ENCODE measurements around the gene TBC1D10A.

TBC1D10A gene

DNA sequence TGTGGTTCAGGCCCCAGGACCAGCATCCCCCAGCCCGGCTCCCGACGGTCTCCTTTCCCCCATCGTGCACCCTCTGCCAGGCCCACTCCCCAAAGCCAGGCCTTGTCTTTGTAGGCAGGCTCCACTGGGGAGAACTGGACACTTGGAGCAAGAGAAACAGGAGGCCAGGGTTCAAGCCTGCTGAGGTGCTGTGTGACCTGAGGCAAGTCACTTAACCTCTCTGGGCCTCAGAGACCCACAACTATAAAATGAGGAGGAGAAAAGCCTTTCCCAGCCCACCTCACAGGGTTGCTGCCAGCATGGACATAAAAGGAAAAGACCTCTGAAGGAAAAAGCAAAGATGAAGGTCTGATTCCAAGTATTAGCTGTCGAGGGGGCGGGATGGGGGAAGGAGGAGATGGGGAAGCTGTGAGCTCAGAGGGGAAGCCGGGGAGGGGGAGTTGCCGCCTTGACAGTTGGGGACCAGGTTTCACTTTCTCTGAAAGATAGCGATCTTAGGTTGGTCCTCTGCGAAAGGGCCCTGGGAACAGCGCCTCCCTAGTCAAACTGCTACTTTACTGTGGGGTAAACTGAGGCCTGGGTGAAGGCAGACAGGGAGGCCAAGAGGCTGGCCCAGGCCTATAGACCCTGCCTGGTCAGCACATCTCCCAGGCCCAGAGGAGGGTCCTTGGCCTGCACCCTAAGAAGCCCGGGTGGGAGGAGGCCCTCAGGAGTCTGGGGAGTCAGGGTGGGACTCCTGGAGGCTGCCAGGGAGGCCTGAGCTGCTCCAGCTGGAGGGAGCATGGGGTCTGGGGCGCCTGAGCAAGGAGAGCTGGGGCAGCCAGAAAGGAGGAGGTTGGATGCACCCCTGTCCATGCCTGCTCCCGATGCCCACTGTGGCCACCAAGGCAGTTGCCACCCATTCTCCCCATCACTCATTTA lies 59.1 kb downstream of the TBC1D10A start:
- TF ChIP-seq EZH2phosphoT487 (IDR thresholded peaks at IDR 0.05; ENCODE audit: low read depth) (no peak), CTCF (IDR thresholded peaks at IDR 0.05; ENCODE audit: low read depth, low read length) (no peak)
- H3K4me1 ChIP-seq (ENCODE audit: low read length): peaks cover 19% of the 10 kb centered on the region
- peaks cover 19% of the 10 kb centered on the region for H3K79me2 ChIP-seq (ENCODE audit: low read length)
- H3K4me2 ChIP-seq (ENCODE audit: low read length): peak overlapping the region; percentile 99
- no peaks in the 10 kb centered on the region for H3K9me3 ChIP-seq (ENCODE audit: insufficient read depth, low read length)
- H3K4me3 ChIP-seq (ENCODE audit: low read length): peak overlapping the region; percentile 83
- H2AFZ ChIP-seq (ENCODE audit: low read depth, low read length): no peak overlapping the region
- H3K27ac ChIP-seq (ENCODE audit: low read length): peak overlapping the region; percentile 76
- H3K36me3 ChIP-seq (replicated peaks; ENCODE audit: low read depth, low read length): no peaks in the 10 kb centered on the region
- no peaks in the 10 kb centered on the region for H3K27me3 ChIP-seq (ENCODE audit: low read depth, low read length)
- no peaks in the 10 kb centered on the region for H4K20me1 ChIP-seq (ENCODE audit: insufficient read depth, low read length)
- peak overlapping the region; percentile 86 for H3K9ac ChIP-seq (ENCODE audit: low read length)

DNA sequence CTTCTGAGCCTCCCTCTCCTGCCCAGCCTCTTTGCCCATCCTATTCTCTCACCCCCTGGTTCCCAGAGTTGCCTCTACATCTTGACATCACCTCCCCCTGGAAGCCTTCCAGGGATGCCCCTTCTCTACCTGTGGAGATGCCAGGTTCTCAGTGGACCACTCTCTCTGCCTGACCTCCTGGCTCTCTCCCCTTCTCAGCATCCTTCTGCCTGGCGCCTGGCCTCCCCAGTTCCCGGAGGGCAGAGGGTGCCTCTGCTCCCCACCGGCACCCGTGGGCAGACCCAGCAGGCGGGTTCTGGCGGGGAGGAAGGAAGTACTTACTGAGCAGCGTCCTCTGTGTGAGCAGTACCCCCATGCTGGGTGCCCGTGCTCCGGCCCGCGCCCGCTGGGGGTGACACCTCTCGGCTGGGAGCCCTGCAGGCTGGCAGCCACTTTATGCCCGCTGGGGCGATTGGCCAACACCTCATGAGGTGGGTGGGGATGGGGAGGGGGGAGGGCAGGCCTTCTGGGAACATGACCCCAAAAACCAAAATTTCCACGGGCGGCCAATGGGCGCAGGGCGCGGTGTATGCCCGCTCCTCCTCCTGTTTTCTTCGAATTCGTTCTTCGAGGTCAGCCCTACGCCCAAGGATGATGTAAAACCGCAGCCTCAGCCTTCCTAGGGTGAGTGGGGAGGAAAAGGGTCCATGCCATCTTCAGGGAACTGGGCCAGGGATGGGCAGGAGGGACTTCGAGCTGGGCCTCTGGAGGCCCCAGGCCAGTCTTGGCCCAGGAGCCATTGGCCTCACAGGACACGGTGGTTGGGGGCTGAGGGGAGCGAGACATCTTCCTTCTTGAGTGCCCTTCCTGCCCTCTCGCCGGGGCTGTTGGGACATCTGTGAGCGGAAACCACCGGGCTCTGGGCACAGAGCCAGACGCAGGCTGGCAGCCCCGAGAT lies 60.0 kb downstream of the TBC1D10A start, which contains the start of gene OSM:
Gene OSM (minus strand): TSS at position 407 of the 937 bp plus-strand sequence. CDS start 52 bp downstream, at position 355.
- H3K4me2 ChIP-seq (ENCODE audit: low read length): peak within 1 kb of the TSS; percentile 99
- no peaks in the 10 kb centered on the region for H3K27me3 ChIP-seq (ENCODE audit: low read depth, low read length)
- H3K4me3 ChIP-seq (ENCODE audit: low read length): peak within 1 kb of the TSS; percentile 83
- peaks cover 19% of the 10 kb centered on the region for H3K4me1 ChIP-seq (ENCODE audit: low read length)
- TF ChIP-seq CTCF (IDR thresholded peaks at IDR 0.05; ENCODE audit: low read depth, low read length) (no peak), EZH2phosphoT487 (IDR thresholded peaks at IDR 0.05; ENCODE audit: low read depth) (no peak)
- H3K9me3 ChIP-seq (ENCODE audit: insufficient read depth, low read length): no peaks in the 10 kb centered on the region
- peaks cover 19% of the 10 kb centered on the region for H3K79me2 ChIP-seq (ENCODE audit: low read length)
- H3K9ac ChIP-seq (ENCODE audit: low read length): peak within 1 kb of the TSS; percentile 86
- H3K27ac ChIP-seq (ENCODE audit: low read length): peak within 1 kb of the TSS; percentile 76
- no peaks in the 10 kb centered on the region for H4K20me1 ChIP-seq (ENCODE audit: insufficient read depth, low read length)
- H2AFZ ChIP-seq (ENCODE audit: low read depth, low read length): peak within 1 kb of the TSS; percentile 58
- H3K36me3 ChIP-seq (replicated peaks; ENCODE audit: low read depth, low read length): no peaks in the 10 kb centered on the region

DNA sequence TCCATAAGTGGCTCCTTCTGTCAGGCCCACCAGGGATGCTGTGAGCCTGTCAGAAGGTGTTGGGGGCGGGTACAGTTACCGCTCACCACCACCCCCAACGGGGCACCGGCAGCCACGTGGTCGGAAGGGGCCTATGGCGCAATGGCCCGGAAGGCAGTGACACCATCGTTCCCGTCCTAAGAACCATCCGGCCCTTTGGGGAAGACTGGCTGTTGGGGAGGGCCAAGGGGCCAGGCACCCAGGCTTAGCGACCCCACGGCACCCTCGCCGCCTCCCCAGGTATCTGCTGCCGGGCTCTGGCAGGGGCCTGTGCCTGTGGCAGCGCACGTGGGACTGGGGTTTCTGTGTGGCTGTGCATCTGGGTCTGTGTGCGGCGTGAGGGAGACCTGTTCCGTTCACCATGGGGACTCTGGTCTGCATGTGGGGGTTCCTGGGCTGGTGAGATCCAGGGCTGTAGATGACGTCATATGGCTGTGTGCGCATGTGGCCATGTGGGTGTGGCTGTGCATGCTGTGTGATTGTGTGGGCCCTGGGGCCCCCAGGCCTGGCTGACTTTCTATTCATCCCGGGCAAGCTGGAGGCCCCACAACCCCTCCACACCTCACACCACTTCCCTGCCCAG lies 60.8 kb downstream of the TBC1D10A start:
- Histone ChIP-seq H3K4me1 (ENCODE audit: low read length) (peaks cover 19% of the 10 kb centered on the region), H3K27me3 (ENCODE audit: low read depth, low read length) (no peaks in the 10 kb centered on the region), H3K36me3 (replicated peaks; ENCODE audit: low read depth, low read length) (no peaks in the 10 kb centered on the region), H3K4me3 (ENCODE audit: low read length) (peak overlapping the region; percentile 83), H3K9me3 (ENCODE audit: insufficient read depth, low read length) (no peaks in the 10 kb centered on the region), H3K9ac (ENCODE audit: low read length) (peak overlapping the region; percentile 86), H3K79me2 (ENCODE audit: low read length) (peaks cover 19% of the 10 kb centered on the region), H2AFZ (ENCODE audit: low read depth, low read length) (peak overlapping the region; percentile 54), H3K27ac (ENCODE audit: low read length) (peak overlapping the region; percentile 76), H4K20me1 (ENCODE audit: insufficient read depth, low read length) (no peaks in the 10 kb centered on the region), H3K4me2 (ENCODE audit: low read length) (peak overlapping the region; percentile 99)
- TF ChIP-seq CTCF (IDR thresholded peaks at IDR 0.05; ENCODE audit: low read depth, low read length) (no peak), EZH2phosphoT487 (IDR thresholded peaks at IDR 0.05; ENCODE audit: low read depth) (no peak)
